Glomerular visceral epithelial cell (primary cell): Measurements from ENCODE around the gene ABCB9.
"Not testable (repeated sequence)": the region's sequence is repeated elsewhere in the genome, so short reads cannot be mapped to it uniquely, and the experiment has no call there.

ENCODE experiments used
- DNase-seq: peaks from one replicate; pipeline ENCODE4 v3.0.0-alpha.2; 2016; ENCODE audit errors: extremely low spot score

The ABCB9 gene

GRCh38 chr12:122963941-122964265 lies 2.4 kb downstream of the ABCB9 start:
- DNase-seq: no peak

- no peak for DNase-seq
These were observed 4.5 kb downstream of the ABCB9 start for GRCh38 chr12:122961531-122962329.

- DNase-seq: no peak
These were observed 6.1 kb downstream of the ABCB9 start for GRCh38 chr12:122960193-122960569.

DNA sequence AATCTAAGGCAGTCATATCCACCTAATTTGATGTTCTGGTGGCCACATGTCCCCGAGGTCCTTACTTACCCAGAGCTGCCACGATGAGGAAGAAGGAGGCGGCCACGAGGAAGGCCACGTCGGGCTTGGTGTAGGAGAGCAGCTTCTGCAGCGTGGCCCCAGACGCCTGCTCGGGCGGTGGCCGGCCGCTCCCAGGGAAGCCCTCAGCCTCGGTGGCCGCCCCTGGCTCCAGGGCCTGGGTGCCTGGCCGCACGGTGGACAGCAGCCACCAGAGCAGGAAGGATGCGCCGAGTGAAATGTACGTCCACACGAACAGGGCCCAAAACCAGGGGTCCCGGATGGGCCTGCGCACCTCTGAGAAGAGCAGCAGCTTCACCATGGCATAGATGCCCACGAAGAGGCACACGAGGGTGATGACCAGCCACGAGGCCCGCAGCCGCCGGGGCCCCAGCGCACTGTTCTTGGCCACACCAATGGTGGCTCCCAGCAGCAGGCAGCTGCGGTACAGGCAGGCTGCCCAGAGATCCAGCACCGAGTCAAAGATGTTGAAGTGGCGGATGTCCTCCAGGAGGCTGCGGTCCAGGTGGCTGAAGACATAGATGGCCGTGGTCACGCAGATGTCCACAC lies 6.6 kb downstream of the ABCB9 start:
- DNase-seq: no peak

DNA sequence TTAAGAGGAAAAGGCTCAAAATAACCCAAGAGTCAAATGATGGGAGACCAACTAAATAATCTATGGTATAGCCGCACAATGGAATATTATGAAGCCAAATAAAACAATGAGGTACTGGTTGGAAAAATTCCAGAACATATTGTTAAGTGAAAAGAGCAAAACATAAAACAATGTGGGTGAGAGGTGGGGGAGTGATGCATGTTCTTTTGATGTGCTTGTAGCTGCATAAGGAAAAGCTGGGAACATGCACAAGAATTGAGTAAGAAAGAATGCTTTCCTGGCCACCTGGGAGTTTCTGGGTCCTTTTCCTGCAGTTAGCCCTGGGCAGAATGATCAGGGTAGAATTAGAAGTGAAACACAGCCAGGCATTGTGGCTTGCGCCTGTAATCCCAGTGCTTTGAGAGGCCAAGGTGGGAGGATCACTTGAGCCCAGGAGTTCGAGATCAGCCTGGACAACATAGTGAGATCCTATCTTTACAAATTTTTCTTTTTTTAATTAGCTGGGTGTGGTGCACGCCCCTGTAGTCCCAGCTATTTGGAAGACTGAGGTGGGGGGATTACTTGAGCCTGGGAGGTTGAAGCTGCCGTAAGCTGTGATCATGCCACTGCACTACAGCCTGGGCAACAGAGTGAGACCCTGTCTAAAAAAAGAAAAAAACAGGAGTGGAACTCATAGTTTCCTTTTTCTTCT lies 7.9 kb downstream of the ABCB9 start:
- DNase-seq: no peak

GRCh38 chr12:122956035-122956434 lies 10.2 kb downstream of the ABCB9 start:
- DNase-seq: no peak

GRCh38 chr12:122955156-122955555 lies 11.1 kb downstream of the ABCB9 start:
- no peak for DNase-seq

GRCh38 chr12:122951979-122952892 lies 14.0 kb downstream of the ABCB9 start:
- peak; percentile 59 for DNase-seq

DNA sequence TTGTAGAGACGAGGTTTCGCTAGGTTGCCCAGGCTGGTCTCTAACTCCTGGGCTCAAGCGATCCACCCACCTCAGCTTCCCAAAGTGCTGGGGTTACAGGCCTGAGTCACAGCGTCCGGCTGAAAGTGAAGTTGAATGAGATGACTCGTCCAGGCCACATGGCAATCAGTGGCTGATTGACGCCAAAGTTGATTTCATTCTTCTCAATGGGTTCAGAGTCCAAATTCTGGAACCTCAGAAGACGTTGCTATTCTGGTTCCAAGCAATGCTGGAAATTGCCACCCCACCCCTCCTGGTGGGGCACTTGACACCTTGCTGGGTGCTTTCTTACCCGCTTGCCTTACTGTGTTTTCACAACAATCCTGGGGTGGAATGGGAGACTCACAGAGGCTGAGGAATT lies 14.9 kb downstream of the ABCB9 start:
- peak; percentile 60 for DNase-seq

- no peak for DNase-seq
These were observed 16.2 kb downstream of the ABCB9 start for GRCh38 chr12:122949816-122950675.

GRCh38 chr12:122949405-122949804 lies 16.9 kb downstream of the ABCB9 start:
- DNase-seq: no peak

- DNase-seq: no peak
These were observed 17.7 kb downstream of the ABCB9 start for GRCh38 chr12:122948605-122949004.

DNA sequence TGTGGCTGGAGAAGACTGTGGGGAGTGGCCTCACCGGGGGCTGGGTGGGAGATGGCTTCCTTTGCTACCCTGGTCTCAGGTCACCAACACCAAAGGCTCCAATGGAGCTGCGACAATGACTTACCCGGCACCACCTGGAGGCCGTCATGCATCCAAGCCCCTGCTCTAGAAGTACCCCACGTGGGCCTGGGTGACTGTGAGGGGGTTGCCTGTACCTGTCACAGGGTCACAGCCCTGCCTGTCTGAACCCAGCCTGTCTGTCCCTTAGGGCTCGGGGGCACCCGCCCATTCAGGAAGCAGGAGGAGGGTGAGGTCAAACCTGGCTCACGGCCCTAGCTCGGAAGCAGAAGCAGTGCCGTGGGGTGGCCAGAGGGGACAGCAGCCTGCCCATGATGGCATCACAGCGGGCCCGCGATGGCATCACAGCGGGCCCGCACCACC lies 18.9 kb downstream of the ABCB9 start:
- DNase-seq: no peak

DNA sequence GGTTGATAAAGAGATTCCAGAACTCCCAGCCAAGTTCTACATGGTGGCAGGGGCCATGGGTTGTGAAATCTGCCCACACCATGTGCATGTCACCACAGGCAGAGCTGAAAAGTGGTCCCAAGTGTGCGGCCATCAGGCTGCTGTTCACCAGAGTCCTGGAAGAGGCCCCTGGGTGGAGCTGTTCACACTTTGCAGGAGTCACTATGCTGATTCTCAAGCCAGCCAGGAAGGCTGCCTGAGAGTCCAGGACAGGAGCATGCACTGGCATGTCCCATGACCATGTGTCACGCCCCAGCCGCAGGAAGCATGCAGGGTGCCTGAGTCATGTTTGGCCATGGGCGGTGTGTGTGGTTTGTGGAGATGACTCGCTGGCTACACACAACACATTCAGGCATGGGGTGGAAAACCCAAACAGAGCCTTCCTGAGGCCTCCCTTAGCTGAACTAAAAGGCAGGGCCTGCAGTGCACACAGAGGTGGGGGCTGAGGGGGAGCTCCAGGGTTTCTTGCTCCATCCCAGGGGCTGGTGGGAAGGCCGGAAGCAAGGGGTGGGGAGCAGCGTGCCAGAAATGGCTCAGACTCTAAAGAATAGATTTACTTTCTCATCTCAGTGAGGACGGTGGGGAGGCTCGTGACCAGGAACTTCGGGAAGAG lies 19.4 kb downstream of the ABCB9 start:
- DNase-seq: peak; percentile 98

GRCh38 chr12:122944605-122945592 lies 21.4 kb downstream of the ABCB9 start:
- peak; percentile 43 for DNase-seq

DNA sequence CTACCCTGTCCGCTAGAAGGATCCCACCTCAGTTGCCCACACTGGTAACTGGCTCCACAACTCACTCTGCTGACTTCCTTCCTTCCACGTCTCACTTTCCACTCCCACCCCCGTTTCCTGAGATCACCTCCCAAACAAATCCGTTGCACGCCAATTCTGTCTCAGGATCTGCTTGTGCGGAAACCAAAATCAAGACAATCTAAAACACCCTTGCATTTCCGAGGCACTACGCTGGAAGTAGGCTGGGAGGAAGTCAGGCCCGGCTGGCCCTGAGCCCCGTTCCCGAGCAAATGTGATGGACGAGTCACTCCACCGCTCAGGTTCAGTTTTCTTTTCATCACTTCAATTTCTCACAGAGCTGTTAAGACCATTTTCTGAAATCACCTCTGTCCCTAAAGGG lies 23.1 kb downstream of the ABCB9 start:
- no peak for DNase-seq

GRCh38 chr12:122942637-122943036 lies 23.6 kb downstream of the ABCB9 start:
- no peak for DNase-seq

DNA sequence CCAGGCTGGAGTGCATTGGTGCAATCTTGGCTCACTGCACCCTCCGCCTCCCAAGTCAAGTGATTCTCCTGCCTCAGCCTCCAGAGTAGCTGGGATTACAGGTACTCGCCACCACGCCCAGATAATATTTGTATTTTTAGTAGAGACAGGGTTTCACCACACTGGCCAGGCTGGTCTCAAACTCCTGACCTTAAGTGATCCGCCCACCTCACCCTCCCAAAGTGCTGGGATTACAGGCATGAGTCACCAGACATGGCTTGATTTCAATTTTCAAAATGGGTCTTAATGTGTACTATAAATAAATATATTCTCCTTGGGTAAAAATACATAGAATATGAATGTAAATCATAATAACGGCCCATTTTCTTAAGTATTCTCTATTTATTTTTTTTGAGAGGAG lies 24.9 kb downstream of the ABCB9 start:
- DNase-seq: not testable (repeated sequence)

DNA sequence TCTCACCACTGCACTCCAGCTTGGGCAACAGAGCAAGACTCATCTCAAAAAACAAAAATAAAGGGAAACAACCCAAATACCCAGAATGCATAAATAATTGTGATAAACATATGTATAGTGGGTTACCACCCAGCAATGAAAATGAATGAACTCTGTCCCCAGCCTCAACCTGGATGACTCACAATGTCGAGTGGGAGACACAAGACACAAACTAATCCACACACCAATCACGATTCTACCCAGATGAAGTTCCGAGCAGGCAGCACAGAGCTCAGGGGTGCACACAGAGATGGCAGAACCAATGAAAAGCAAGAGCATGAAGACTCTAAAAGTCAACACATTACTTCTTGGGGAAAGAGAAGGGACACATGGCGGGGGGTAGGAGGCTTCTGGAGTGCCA lies 27.1 kb downstream of the ABCB9 start:
- no peak for DNase-seq
